Vagina (tissue), 2 donors: ENCODE measurements around the gene DDX31.
"Not testable (repeated sequence)": the region's sequence is repeated elsewhere in the genome, so short reads cannot be mapped to it uniquely, and the experiment has no call there.

Source experiments
- POLR2AphosphoS5 ChIP-seq, 2 donors: sonication (generic); formaldehyde crosslinking; IDR thresholded peaks; one replicate each; pipeline ENCODE4 v1.9.0; 2017; ENCODE audit warnings: antibody characterized with exemption in 2 of 2, mild to moderate bottlenecking in 2 of 2, low read depth in 1 of 2; ENCODE audit not compliant: insufficient read depth in 1 of 2
- TF ChIP-seq, protein P1 (sequence below), 3 experiments: fragments of 450-650 bp in 2 of 3; fragments of 200-600 bp in 1 of 3; sonication (generic) in 1 of 3; IDR thresholded peaks; one replicate each; pipeline ENCODE4 v1.5.1; 2017 to 2019; ENCODE audit warnings: antibody characterized with exemption in 3 of 3, mild to moderate bottlenecking in 2 of 3, moderate library complexity in 2 of 3

DNA sequence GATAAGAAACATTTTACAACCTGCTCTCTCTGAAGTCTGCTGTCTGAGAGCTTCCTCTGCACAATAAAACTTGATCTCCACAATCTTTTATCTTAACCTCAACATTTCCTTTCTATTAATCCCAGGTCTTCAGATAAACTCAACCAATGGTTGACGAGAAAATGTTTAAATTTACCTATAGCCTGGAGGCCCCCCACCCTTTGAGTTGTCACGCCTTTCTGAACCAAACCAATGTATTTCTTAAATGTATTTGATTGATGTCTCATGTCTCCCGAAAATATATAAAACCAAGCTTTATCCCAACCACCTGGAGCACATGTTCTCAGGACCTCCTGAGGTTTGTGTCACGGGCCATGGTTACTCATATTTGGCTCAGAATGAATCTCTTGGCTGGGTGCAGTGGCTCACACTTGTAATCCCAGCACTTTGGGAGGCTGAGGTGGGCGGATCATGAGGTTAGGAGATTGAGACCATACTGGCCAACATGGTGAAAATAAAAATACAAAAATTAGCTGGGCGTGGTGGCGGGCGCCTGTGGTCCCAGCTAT is 48.7 kb upstream of the DDX31 start:
- TF ChIP-seq, protein P1, sequence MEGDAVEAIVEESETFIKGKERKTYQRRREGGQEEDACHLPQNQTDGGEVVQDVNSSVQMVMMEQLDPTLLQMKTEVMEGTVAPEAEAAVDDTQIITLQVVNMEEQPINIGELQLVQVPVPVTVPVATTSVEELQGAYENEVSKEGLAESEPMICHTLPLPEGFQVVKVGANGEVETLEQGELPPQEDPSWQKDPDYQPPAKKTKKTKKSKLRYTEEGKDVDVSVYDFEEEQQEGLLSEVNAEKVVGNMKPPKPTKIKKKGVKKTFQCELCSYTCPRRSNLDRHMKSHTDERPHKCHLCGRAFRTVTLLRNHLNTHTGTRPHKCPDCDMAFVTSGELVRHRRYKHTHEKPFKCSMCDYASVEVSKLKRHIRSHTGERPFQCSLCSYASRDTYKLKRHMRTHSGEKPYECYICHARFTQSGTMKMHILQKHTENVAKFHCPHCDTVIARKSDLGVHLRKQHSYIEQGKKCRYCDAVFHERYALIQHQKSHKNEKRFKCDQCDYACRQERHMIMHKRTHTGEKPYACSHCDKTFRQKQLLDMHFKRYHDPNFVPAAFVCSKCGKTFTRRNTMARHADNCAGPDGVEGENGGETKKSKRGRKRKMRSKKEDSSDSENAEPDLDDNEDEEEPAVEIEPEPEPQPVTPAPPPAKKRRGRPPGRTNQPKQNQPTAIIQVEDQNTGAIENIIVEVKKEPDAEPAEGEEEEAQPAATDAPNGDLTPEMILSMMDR (IDR thresholded peaks at IDR 0.05) = not testable (repeated sequence)
- TF ChIP-seq POLR2AphosphoS5 (IDR thresholded peaks at IDR 0.05; ENCODE audit: insufficient read depth in 1 of 2, low read depth in 1 of 2) = not testable (repeated sequence)
